Measurements from ENCODE around the gene PDCD2.
"Not testable (repeated sequence)": the region's sequence is repeated elsewhere in the genome, so short reads cannot be mapped to it uniquely, and the experiment has no call there.

Gene PDCD2

DNA sequence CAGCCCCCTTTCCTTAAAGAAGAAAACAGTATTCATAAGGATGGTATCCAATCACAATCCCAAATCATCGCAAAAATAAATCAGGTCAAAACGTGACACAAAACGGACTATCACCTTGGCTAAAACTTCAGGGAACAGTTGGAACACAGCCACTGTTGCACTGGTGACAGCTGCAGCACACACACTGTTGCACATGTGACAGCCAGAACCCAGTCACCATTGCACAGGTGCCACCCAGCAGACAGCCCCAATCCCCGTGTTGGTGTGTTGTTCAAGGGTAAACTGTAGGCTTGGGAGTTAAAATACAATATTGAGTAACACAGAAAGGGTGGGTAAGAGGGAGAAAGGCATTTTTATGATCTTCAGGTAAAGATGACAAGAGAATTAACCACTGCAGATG is 47.1 kb downstream of the PDCD2 start:
- CTCF ChIA-PET, result no interaction called here
- TF ChIP-seq ELF4 (IDR thresholded peaks at IDR 0.05) (no peak), L3MBTL2 (conservative IDR thresholded peaks at IDR 0.05) (no peak), LEF1 (IDR thresholded peaks at IDR 0.05; ENCODE audit: borderline replicate concordance) (no peak), TARDBP (IDR thresholded peaks at IDR 0.05) (no peak), SUZ12 (IDR thresholded peaks at IDR 0.05) (no peak), CTBP1 (IDR thresholded peaks at IDR 0.05; ENCODE audit: borderline replicate concordance) (no peak), BHLHE40 (IDR thresholded peaks at IDR 0.05; ENCODE audit: borderline replicate concordance) (no peak), FOXK2 (IDR thresholded peaks at IDR 0.05) (no peak), ZNF384 (IDR thresholded peaks at IDR 0.05) (no peak), ARNT (IDR thresholded peaks at IDR 0.05) (no peak), HDGF (IDR thresholded peaks at IDR 0.05; ENCODE audit: borderline replicate concordance) (no peak), FOXA1 (IDR thresholded peaks at IDR 0.05) (no peak), FOXM1 (IDR thresholded peaks at IDR 0.05; ENCODE audit: borderline replicate concordance) (no peak), SP1 (IDR thresholded peaks at IDR 0.05) (no peak), NFRKB (IDR thresholded peaks at IDR 0.05) (no peak)
- TF ChIP-seq, protein P1, sequence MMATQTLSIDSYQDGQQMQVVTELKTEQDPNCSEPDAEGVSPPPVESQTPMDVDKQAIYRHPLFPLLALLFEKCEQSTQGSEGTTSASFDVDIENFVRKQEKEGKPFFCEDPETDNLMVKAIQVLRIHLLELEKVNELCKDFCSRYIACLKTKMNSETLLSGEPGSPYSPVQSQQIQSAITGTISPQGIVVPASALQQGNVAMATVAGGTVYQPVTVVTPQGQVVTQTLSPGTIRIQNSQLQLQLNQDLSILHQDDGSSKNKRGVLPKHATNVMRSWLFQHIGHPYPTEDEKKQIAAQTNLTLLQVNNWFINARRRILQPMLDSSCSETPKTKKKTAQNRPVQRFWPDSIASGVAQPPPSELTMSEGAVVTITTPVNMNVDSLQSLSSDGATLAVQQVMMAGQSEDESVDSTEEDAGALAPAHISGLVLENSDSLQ (IDR thresholded peaks at IDR 0.05), result no peak
- POLR2A ChIA-PET, result no interaction called here
- no peak for DNase-seq (ENCODE audit: extremely low spot score)

DNA sequence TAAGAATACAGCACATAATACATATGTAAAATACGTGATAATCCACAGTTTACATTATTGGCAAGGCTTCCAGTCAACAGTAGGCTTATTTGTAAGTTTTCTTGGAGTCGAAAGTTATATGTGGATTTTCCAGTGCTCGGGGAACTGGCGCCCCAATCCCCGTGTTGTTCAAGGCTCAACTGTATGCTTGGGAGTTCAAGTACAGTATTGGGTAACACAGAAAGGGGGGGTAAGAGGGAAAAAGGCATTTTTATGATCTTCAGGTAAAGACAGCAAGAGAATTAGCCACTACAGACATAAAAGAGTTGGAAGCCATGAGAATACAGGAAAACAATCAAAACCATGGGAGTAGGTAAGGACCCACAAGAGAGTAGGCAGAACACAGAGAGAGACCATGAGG is 47.8 kb downstream of the PDCD2 start:
- ChIA-PET CTCF (no interaction called here), POLR2A (no interaction called here)
- DNase-seq (ENCODE audit: extremely low spot score), result no peak
- no peak for TF ChIP-seq LEF1 (IDR thresholded peaks at IDR 0.05; ENCODE audit: borderline replicate concordance)

GRCh38 chr6:170535004-170535403 is 49.4 kb downstream of the PDCD2 start:
- DNase-seq (ENCODE audit: extremely low spot score), result no peak
- POLR2A ChIA-PET, result no interaction called here
- TF ChIP-seq ELF4 (IDR thresholded peaks at IDR 0.05), result no peak
- TF ChIP-seq FOXA1 (IDR thresholded peaks at IDR 0.05), result no peak
- TF ChIP-seq TARDBP (IDR thresholded peaks at IDR 0.05), result no peak
- TF ChIP-seq L3MBTL2 (conservative IDR thresholded peaks at IDR 0.05), result no peak
- TF ChIP-seq HDGF (IDR thresholded peaks at IDR 0.05; ENCODE audit: borderline replicate concordance), result no peak
- TF ChIP-seq, protein P1 (IDR thresholded peaks at IDR 0.05), result no peak
- no peak for TF ChIP-seq BHLHE40 (IDR thresholded peaks at IDR 0.05; ENCODE audit: borderline replicate concordance)
- no peak for TF ChIP-seq FOXM1 (IDR thresholded peaks at IDR 0.05; ENCODE audit: borderline replicate concordance)
- CTCF ChIA-PET, result no interaction called here

- TF ChIP-seq ARNT (IDR thresholded peaks at IDR 0.05), result no peak
- no peak for TF ChIP-seq TARDBP (IDR thresholded peaks at IDR 0.05)
- TF ChIP-seq BHLHE40 (IDR thresholded peaks at IDR 0.05; ENCODE audit: borderline replicate concordance), result no peak
- no peak for TF ChIP-seq FOXM1 (IDR thresholded peaks at IDR 0.05; ENCODE audit: borderline replicate concordance)
- no peak for TF ChIP-seq FOXA1 (IDR thresholded peaks at IDR 0.05)
- TF ChIP-seq FOXK2 (IDR thresholded peaks at IDR 0.05), result no peak
- TF ChIP-seq SP1 (IDR thresholded peaks at IDR 0.05), result no peak
- TF ChIP-seq LEF1 (IDR thresholded peaks at IDR 0.05; ENCODE audit: borderline replicate concordance), result no peak
- TF ChIP-seq, protein P1 (IDR thresholded peaks at IDR 0.05), result no peak
- TF ChIP-seq NFRKB (IDR thresholded peaks at IDR 0.05), result no peak
- no peak for TF ChIP-seq HDGF (IDR thresholded peaks at IDR 0.05; ENCODE audit: borderline replicate concordance)
- no peak for TF ChIP-seq ZNF384 (IDR thresholded peaks at IDR 0.05)
- no peak for TF ChIP-seq SUZ12 (IDR thresholded peaks at IDR 0.05)
- ChIA-PET POLR2A (no interaction called here), CTCF (no interaction called here)
- DNase-seq (ENCODE audit: extremely low spot score), result no peak
Observed at GRCh38 chr6:170533792-170534191, 50.6 kb downstream of the PDCD2 start.

DNA sequence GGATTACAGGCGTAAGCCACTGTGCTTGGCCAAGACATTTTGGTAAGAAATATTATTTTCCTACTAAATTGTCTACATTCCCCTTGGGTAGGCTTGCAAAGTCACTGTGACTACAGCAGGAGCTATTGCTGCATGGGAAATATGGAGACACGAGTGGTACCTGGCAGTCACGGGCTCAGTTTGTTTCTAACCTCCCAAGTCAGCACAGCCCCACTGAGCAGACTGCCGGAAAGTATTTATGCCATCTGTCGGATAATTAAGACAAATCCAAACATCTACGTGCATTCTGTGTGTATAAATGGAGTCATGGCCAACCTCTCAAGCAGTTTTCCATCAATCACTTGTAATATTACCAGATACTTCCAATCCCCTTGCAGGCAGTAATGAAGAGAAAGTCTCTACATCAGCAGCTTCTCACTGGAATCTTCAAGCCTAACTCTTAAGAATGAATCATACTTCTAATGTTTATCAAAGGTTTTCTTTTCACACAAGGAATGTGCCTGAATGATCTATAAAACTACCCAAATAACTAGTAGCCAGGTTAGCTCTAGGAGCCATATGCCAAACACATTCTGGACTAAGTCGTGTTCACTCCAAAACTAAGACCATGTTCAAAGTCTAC is 51.5 kb downstream of the PDCD2 start:
- ChIA-PET POLR2A (no interaction called here), CTCF (interaction anchor here (0.6 to 1.7 kb wide), 3 partner anchors 93 to 743 kb away, joined by 3 to 6 read pairs (median 3); no protein-coding TSS in a partner anchor)
- TF ChIP-seq FOXA1 (IDR thresholded peaks at IDR 0.05), result no peak
- no peak for TF ChIP-seq ZNF384 (IDR thresholded peaks at IDR 0.05)
- TF ChIP-seq, protein P1 (IDR thresholded peaks at IDR 0.05), result no peak
- TF ChIP-seq SP1 (IDR thresholded peaks at IDR 0.05), result no peak
- no peak for TF ChIP-seq CTBP1 (IDR thresholded peaks at IDR 0.05; ENCODE audit: borderline replicate concordance)
- no peak for DNase-seq (ENCODE audit: extremely low spot score)

DNA sequence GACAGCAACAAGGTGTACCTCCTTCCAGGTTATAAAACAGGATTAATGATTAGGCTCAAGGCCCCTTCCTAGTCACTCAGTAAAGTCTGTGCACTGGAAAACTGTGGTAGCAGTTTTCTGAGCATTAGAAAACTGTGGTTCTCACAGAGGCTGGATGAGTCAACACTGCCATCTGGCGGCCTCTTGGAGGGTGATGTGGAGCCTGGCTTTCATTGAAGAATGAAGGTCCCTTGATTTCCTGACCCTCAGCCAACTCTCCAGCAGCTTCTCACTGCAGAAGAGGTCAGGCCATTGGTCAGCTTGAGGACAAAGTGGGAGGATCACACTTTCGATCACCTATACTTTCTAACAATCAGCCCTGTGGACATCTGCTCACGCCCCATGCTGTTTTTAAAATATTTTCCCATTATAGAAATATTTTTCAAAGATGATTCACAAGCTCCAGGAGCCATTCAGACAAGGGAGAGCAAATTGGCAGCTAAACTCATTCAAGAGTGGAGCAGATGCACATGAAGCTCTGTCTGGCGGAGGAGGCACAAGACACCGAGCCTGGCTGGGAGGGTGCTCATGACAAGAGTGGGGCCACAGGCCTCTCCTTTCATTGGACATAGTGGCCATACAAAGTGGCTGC is 54.5 kb downstream of the PDCD2 start:
- POLR2A ChIA-PET, result interaction anchor here (1.2 kb wide), 1 partner anchor 740 kb away, joined by 3 read pairs; no protein-coding TSS in a partner anchor

DNA sequence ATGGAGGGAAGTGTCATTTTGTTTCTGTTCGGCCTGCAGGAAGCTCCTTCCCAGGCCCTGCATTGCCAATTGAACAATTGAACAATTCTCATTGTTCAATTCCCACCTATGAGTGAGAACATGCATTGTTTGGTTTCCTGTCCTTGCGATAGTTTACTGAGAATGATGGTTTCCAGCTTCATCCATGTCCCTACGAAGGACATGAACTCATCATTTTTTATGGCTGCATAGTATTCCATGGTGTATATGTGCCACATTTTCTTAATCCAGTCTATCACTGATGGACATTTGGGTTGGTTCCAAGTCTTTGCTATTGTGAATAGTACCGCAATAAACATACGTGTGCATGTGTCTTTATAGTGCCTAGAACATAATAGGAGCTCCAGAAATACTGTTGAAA is 56.4 kb downstream of the PDCD2 start:
- CTCF ChIA-PET; DNase-seq (ENCODE audit: extremely low spot score); POLR2A ChIA-PET: not testable (repeated sequence)

More for the DNA sequence above, 54.5 kb downstream of the PDCD2 start:
- CTCF ChIA-PET, result interaction anchor here (0.7 to 1.7 kb wide), 8 partner anchors 12 to 1574 kb away, joined by 3 to 8 read pairs (median 3); no protein-coding TSS in a partner anchor
- peak; percentile 82 for DNase-seq (ENCODE audit: extremely low spot score)
- TF ChIP-seq, protein P1 (IDR thresholded peaks at IDR 0.05), result no peak
- no peak for TF ChIP-seq L3MBTL2 (conservative IDR thresholded peaks at IDR 0.05)

Data from HEK293T (cell line).